Thoracic aorta (tissue), 2 donors: ENCODE results near the gene ABCD1. TPM values are rescaled to one million over a fixed set of nuclear protein-coding genes. Genes with fewer than 3 reads are reported as not detected.
"Not testable (repeated sequence)": the region's sequence is repeated elsewhere in the genome, so short reads cannot be mapped to it uniquely, and the experiment has no call there.

ENCODE experiments used
- ATAC-seq: fragments of 150-250 bp; one replicate; pipeline ENCODE4 v1.8.0; 2017; ENCODE audit warnings: low read depth; ENCODE audit not compliant: insufficient number of reproducible peaks, low FRiP score
- DNase-seq: peaks from one replicate; pipeline ENCODE4 v3.0.0-alpha.2; 2020; ENCODE audit warnings: low spot score
- H3K27ac ChIP-seq, 2 donors: fragments of 200-600 bp; sonication (generic); 1 replicate in 1 of 2; 2 replicates in 1 of 2; pipeline ENCODE4 v1.5.1; 2016; ENCODE audit warnings: mild to moderate bottlenecking in 2 of 2, moderate library complexity in 2 of 2
- H3K27me3 ChIP-seq: fragments of 200-600 bp; sonication (generic); replicated peaks from 2 replicates; pipeline ENCODE4 v1.6.0; 2016; ENCODE audit warnings: mild to moderate bottlenecking; ENCODE audit not compliant: insufficient read depth
- H3K36me3 ChIP-seq: fragments of 200-600 bp; sonication (generic); one replicate; pipeline ENCODE4 v1.5.1; 2016
- H3K4me1 ChIP-seq, 2 donors: fragments of 200-600 bp; sonication (generic); 1 replicate in 1 of 2; 2 replicates in 1 of 2; pipeline versions ENCODE4 v1.5.1 to v1.6.0; 2016; ENCODE audit warnings: low read depth in 2 of 2, mild to moderate bottlenecking in 1 of 2; ENCODE audit not compliant: control insufficient read depth in 1 of 2
- H3K4me3 ChIP-seq: fragments of 200-600 bp; sonication (generic); 2 replicates; pipeline ENCODE4 v1.5.1; 2016; ENCODE audit warnings: mild to moderate bottlenecking
- H3K9me3 ChIP-seq: fragments of 200-600 bp; sonication (generic); 2 replicates; pipeline ENCODE4 v1.5.1; 2016
- CTCF ChIP-seq: fragments of 200-600 bp; sonication (generic); IDR thresholded peaks from one replicate; pipeline ENCODE4 v1.5.1; 2019; ENCODE audit warnings: antibody characterized with exemption
- total RNA-seq, 2 donors: library from RNA; depleted of rRNA; stranded (reverse); fragments of >200 nt; gene quantifications; one replicate each; pipeline versions ENCODE4 v1.1.0 to v1.2.3, GENCODE V29; 2016

Gene ABCD1
- total RNA-seq, 2 donors from 2014 or later: 24.3 to 40.6 TPM

GRCh38 chrX:153736871-153737441 lies 12.3 kb downstream of the ABCD1 start:
- H3K36me3 ChIP-seq: peaks cover 8% of the 10 kb centered on the region
- ATAC-seq (no peak), DNase-seq (no peak)
- H3K9me3 ChIP-seq: no peaks in the 10 kb centered on the region
- no peaks in the 10 kb centered on the region for H3K27me3 ChIP-seq
- H3K4me3 ChIP-seq: no peak overlapping the region
- H3K4me1 ChIP-seq: no peaks in the 10 kb centered on the region
- H3K27ac ChIP-seq: no peak overlapping the region
- no peak for TF ChIP-seq CTCF

- no peak for ATAC-seq
- no peaks in the 10 kb centered on the region for H3K4me1 ChIP-seq
- H3K27ac ChIP-seq: no peak overlapping the region
- no peak for DNase-seq
- no peak for TF ChIP-seq CTCF
- H3K4me3 ChIP-seq: no peak overlapping the region
- H3K9me3 ChIP-seq: no peaks in the 10 kb centered on the region
- H3K27me3 ChIP-seq: no peaks in the 10 kb centered on the region
- H3K36me3 ChIP-seq: peaks cover 8% of the 10 kb centered on the region
Observed at GRCh38 chrX:153738056-153738605, 13.5 kb downstream of the ABCD1 start.

- ATAC-seq: no peak
- H3K36me3 ChIP-seq: peaks cover 8% of the 10 kb centered on the region
- no peak for TF ChIP-seq CTCF
Observed at GRCh38 chrX:153739754-153740486, 15.3 kb downstream of the ABCD1 start.

GRCh38 chrX:153740631-153741222 lies 16.1 kb downstream of the ABCD1 start:
- no peak overlapping the region for H3K4me3 ChIP-seq
- ATAC-seq (no peak), DNase-seq (no peak)
- H3K9me3 ChIP-seq: no peaks in the 10 kb centered on the region
- H3K36me3 ChIP-seq: peaks cover 8% of the 10 kb centered on the region
- H3K4me1 ChIP-seq: peaks cover 0 to 5% of the 10 kb centered on the region in 2 donors
- TF ChIP-seq CTCF: no peak
- no peaks in the 10 kb centered on the region for H3K27me3 ChIP-seq
- H3K27ac ChIP-seq: no peak overlapping the region

More at GRCh38 chrX:153739754-153740486, 15.3 kb downstream of the ABCD1 start:
- H3K4me1 ChIP-seq: peaks cover 0 to 5% of the 10 kb centered on the region in 2 donors
- no peaks in the 10 kb centered on the region for H3K9me3 ChIP-seq
- no peak overlapping the region for H3K4me3 ChIP-seq
- H3K27ac ChIP-seq: no peak overlapping the region
- DNase-seq: no peak
- H3K27me3 ChIP-seq: no peaks in the 10 kb centered on the region

GRCh38 chrX:153741446-153741845 lies 16.8 kb downstream of the ABCD1 start:
- DNase-seq (no peak), ATAC-seq (no peak)
- Histone ChIP-seq H3K27me3 (no peaks in the 10 kb centered on the region), H3K4me1 (peaks cover 0 to 5% of the 10 kb centered on the region in 2 donors), H3K4me3 (no peak overlapping the region), H3K36me3 (peaks cover 7% of the 10 kb centered on the region), H3K27ac (no peak overlapping the region), H3K9me3 (no peaks in the 10 kb centered on the region)
- TF ChIP-seq CTCF: no peak

GRCh38 chrX:153742111-153742510 lies 17.5 kb downstream of the ABCD1 start:
- not testable (repeated sequence) for H3K4me3 ChIP-seq, H3K27ac ChIP-seq, H3K4me1 ChIP-seq, H3K27me3 ChIP-seq, DNase-seq, H3K36me3 ChIP-seq, H3K9me3 ChIP-seq, ATAC-seq

GRCh38 chrX:153742796-153743467 lies 18.3 kb downstream of the ABCD1 start:
- H3K27me3 ChIP-seq, DNase-seq, H3K9me3 ChIP-seq, ATAC-seq, H3K36me3 ChIP-seq, H3K4me1 ChIP-seq: not testable (repeated sequence)
- H3K4me3 ChIP-seq: peak overlapping the region; percentile 62
- peak overlapping the region; percentile 50 to 88 for H3K27ac ChIP-seq
